H9 (cell line): Measurements from ENCODE around the gene EML2. TPM values are rescaled to one million over a fixed set of nuclear protein-coding genes. Genes with fewer than 3 reads are reported as not detected.

Experiments
- DNase-seq: peaks from one replicate; pipeline ENCODE4 v3.0.0-alpha.2; 2017
- H2AFZ ChIP-seq: one replicate; pipeline ENCODE4 v1.6.1; 2013; ENCODE audit warnings: mild to moderate bottlenecking, low read length, control low read depth, moderate library complexity
- H2AK5ac ChIP-seq: 2 replicates; pipeline ENCODE4 v1.6.1; 2013; ENCODE audit warnings: low read length, control low read depth, mixed read lengths; ENCODE audit not compliant: insufficient read length
- H2BK120ac ChIP-seq: one replicate; pipeline ENCODE4 v1.6.1; 2013; ENCODE audit warnings: low read depth, mild to moderate bottlenecking, low read length, control low read depth, inconsistent platforms; ENCODE audit not compliant: poor library complexity, severe bottlenecking
- H2BK12ac ChIP-seq: 2 replicates; pipeline ENCODE4 v1.6.1; 2013; ENCODE audit warnings: low read length, control low read depth, mixed read lengths, low read depth; ENCODE audit not compliant: insufficient read length
- H2BK15ac ChIP-seq: 2 replicates; pipeline ENCODE4 v1.6.1; 2013; ENCODE audit warnings: low read depth, low read length, control low read depth
- H2BK20ac ChIP-seq: one replicate; pipeline ENCODE4 v1.6.1; 2013; ENCODE audit warnings: low read depth, mild to moderate bottlenecking, low read length, control low read depth, inconsistent platforms; ENCODE audit not compliant: poor library complexity, severe bottlenecking
- H2BK5ac ChIP-seq: 2 replicates; pipeline ENCODE4 v1.6.1; 2013; ENCODE audit warnings: low read length, control low read depth, mixed read lengths; ENCODE audit not compliant: insufficient read length
- H3K14ac ChIP-seq: 2 replicates; pipeline ENCODE4 v1.6.1; 2013; ENCODE audit warnings: low read length, control low read depth; ENCODE audit not compliant: insufficient read depth
- H3K18ac ChIP-seq: 2 replicates; pipeline ENCODE4 v1.6.1; 2013; ENCODE audit warnings: low read depth, mild to moderate bottlenecking, mixed read lengths, low read length, control low read depth; ENCODE audit not compliant: insufficient read length
- H3K23ac ChIP-seq: 2 replicates; pipeline ENCODE4 v1.6.1; 2013; ENCODE audit warnings: low read length, control low read depth, mixed read lengths, low read depth; ENCODE audit not compliant: insufficient read length
- H3K23me2 ChIP-seq: 2 replicates; pipeline ENCODE4 v1.6.1; 2013; ENCODE audit warnings: low read depth, mild to moderate bottlenecking, mixed read lengths, low read length, control low read depth; ENCODE audit not compliant: insufficient read length, poor library complexity, severe bottlenecking
- H3K27ac ChIP-seq: 2 replicates; pipeline ENCODE4 v1.5.1; 2013; ENCODE audit warnings: low read length, control low read depth, mixed read lengths, low read depth; ENCODE audit not compliant: insufficient read length
- H3K27me3 ChIP-seq: 2 replicates; pipeline ENCODE4 v1.6.1; 2013; ENCODE audit warnings: low read length, control low read depth, inconsistent platforms; ENCODE audit not compliant: insufficient read depth
- H3K4ac ChIP-seq: 2 replicates; pipeline ENCODE4 v1.6.1; 2013; ENCODE audit warnings: low read depth, mild to moderate bottlenecking, control low read depth, inconsistent platforms, low read length, moderate library complexity
- H3K4me1 ChIP-seq: 2 replicates; pipeline ENCODE4 v1.6.1; 2013; ENCODE audit warnings: low read length, control low read depth, inconsistent platforms; ENCODE audit not compliant: insufficient read depth
- H3K4me2 ChIP-seq: 2 replicates; pipeline ENCODE4 v1.6.1; 2013; ENCODE audit warnings: low read length, control low read depth, mixed read lengths; ENCODE audit not compliant: insufficient read length, insufficient read depth
- H3K56ac ChIP-seq: 2 replicates; pipeline ENCODE4 v1.6.1; 2013; ENCODE audit warnings: low read depth, mild to moderate bottlenecking, mixed read lengths, low read length, control low read depth; ENCODE audit not compliant: insufficient read length
- H3K79me1 ChIP-seq: 2 replicates; pipeline ENCODE4 v1.6.1; 2013; ENCODE audit warnings: low read depth, mild to moderate bottlenecking, moderate library complexity, low read length, control low read depth, inconsistent platforms; ENCODE audit not compliant: insufficient read depth, poor library complexity, severe bottlenecking
- H3K79me2 ChIP-seq: 2 replicates; pipeline ENCODE4 v1.6.1; 2013; ENCODE audit warnings: low read length, control low read depth, inconsistent platforms; ENCODE audit not compliant: insufficient read depth
- H3K9ac ChIP-seq: 2 replicates; pipeline ENCODE4 v1.6.1; 2013; ENCODE audit warnings: low read length, control low read depth, mixed read lengths; ENCODE audit not compliant: insufficient read length; ENCODE audit errors: extremely low read depth
- H3K9me3 ChIP-seq: one replicate; pipeline ENCODE4 v1.6.1; 2013; ENCODE audit warnings: low read depth, low read length, inconsistent platforms; ENCODE audit not compliant: control insufficient read depth
- H3T11ph ChIP-seq: one replicate; pipeline ENCODE4 v1.6.1; 2013; ENCODE audit warnings: mild to moderate bottlenecking, low read length, control low read depth, inconsistent platforms
- H4K20me1 ChIP-seq: one replicate; pipeline ENCODE4 v1.6.1; 2013; ENCODE audit not compliant: control insufficient read depth, insufficient read length, insufficient read depth
- H4K5ac ChIP-seq: 2 replicates; pipeline ENCODE4 v1.6.1; 2013; ENCODE audit warnings: low read depth, mild to moderate bottlenecking, mixed read lengths, low read length, control low read depth; ENCODE audit not compliant: insufficient read length
- H4K8ac ChIP-seq: replicated peaks from 2 replicates; pipeline ENCODE4 v1.6.1; 2013; ENCODE audit warnings: low read length, control low read depth, mixed read lengths, low read depth; ENCODE audit not compliant: insufficient read length
- H4K91ac ChIP-seq: 2 replicates; pipeline ENCODE4 v1.6.1; 2013; ENCODE audit warnings: low read depth, mild to moderate bottlenecking, moderate library complexity, mixed read lengths, low read length, control low read depth; ENCODE audit not compliant: insufficient read length
- H3K27ac Mint-ChIP-seq, 3 experiments: 2 replicates in 2 of 3; 3 replicates in 1 of 3; pipeline ENCODE4 v1.8.0; 2020 to 2021; ENCODE audit warnings: mixed read lengths in 3 of 3, mild to moderate bottlenecking in 1 of 3, moderate library complexity in 1 of 3
- H3K27me3 Mint-ChIP-seq: 2 replicates; pipeline ENCODE4 v1.8.0; 2021; ENCODE audit warnings: low read depth, mild to moderate bottlenecking, moderate library complexity, mixed read lengths
- H3K36me3 Mint-ChIP-seq, 3 experiments: 2 replicates in 2 of 3; 3 replicates in 1 of 3; pipeline ENCODE4 v1.8.0; 2020 to 2021; ENCODE audit warnings: low read depth in 3 of 3, mixed read lengths in 3 of 3; ENCODE audit not compliant: insufficient read depth in 1 of 3
- H3K4me1 Mint-ChIP-seq, 2 experiments: 2 replicates each; pipeline ENCODE4 v1.8.0; 2020; ENCODE audit warnings: mixed read lengths in 2 of 2
- H3K4me3 Mint-ChIP-seq, 2 experiments: 2 replicates in 1 of 2; 3 replicates in 1 of 2; pipeline ENCODE4 v1.8.0; 2020 to 2021; ENCODE audit warnings: mild to moderate bottlenecking in 2 of 2, mixed read lengths in 2 of 2, moderate library complexity in 1 of 2
- H3K9me3 Mint-ChIP-seq, 2 experiments: 2 replicates in 1 of 2; 3 replicates in 1 of 2; pipeline ENCODE4 v1.8.0; 2020; ENCODE audit warnings: mild to moderate bottlenecking in 2 of 2, mixed read lengths in 2 of 2, moderate library complexity in 1 of 2
- CTCF ChIP-seq: fragments of 200-600 bp; sonication (generic); conservative IDR thresholded peaks from 3 replicates; pipeline ENCODE4 v1.8.0; 2021; ENCODE audit warnings: antibody characterized with exemption, mild to moderate bottlenecking
- WGBS: extraction: QIAGEN DNeasy Blood & Tissue Kit; methylation state at CpG from one replicate; pipeline ENCODE4 v1.1.7; 2013; ENCODE audit warnings: missing lambda C conversion rate, low lambda C conversion rate, mixed read lengths; ENCODE audit not compliant: insufficient read length; ENCODE audit errors: extremely low coverage; 5-methylcytosine and 5-hydroxymethylcytosine counted together
- total RNA-seq: library from RNA; stranded (reverse); gene quantifications from 2 replicates; pipeline ENCODE4 v1.2.1, GENCODE V29; 2021

EML2 gene
- total RNA-seq, 1 experiment from 2014 or later = 22.6 TPM

- no peak overlapping the region for H3K9ac ChIP-seq
- no peaks in the 10 kb centered on the region for H3K4me1 ChIP-seq
- peaks cover 7% of the 10 kb centered on the region for H3K23me2 ChIP-seq
- H2AFZ ChIP-seq = no peak overlapping the region
- TF ChIP-seq CTCF = no peak
- peaks cover 7 to 17% of the 10 kb centered on the region in 2 experiments for H3K4me1 Mint-ChIP-seq
- H3K27me3 ChIP-seq = no peaks in the 10 kb centered on the region
- no peak overlapping the region for H2AK5ac ChIP-seq
- no peak for DNase-seq
- no peaks in the 10 kb centered on the region for H4K20me1 ChIP-seq
- H3T11ph ChIP-seq = no peak overlapping the region
- no peak overlapping the region for H4K5ac ChIP-seq
- H3K4me3 Mint-ChIP-seq = peak overlapping the region; percentile 53 to 60
- H3K79me2 ChIP-seq = no peaks in the 10 kb centered on the region
- H4K8ac ChIP-seq = no peak overlapping the region
- H3K9me3 ChIP-seq = no peaks in the 10 kb centered on the region
- H2BK120ac ChIP-seq = no peak overlapping the region
- no peak overlapping the region for H3K23ac ChIP-seq
- H2BK12ac ChIP-seq = no peak overlapping the region
- H3K4me2 ChIP-seq = peak overlapping the region; percentile 20
- H2BK5ac ChIP-seq = no peak overlapping the region
- no peak overlapping the region for H3K18ac ChIP-seq
- no peak overlapping the region for H3K56ac ChIP-seq
- no peak overlapping the region for H3K27ac Mint-ChIP-seq
- H2BK20ac ChIP-seq = no peak overlapping the region
- no peaks in the 10 kb centered on the region for H3K79me1 ChIP-seq
- H3K27me3 Mint-ChIP-seq = peaks cover 30% of the 10 kb centered on the region
- H3K14ac ChIP-seq = no peak overlapping the region
- H3K36me3 Mint-ChIP-seq = peaks cover 16 to 28% (median 26%) of the 10 kb centered on the region in 3 experiments
- no peak overlapping the region for H2BK15ac ChIP-seq
- H3K4ac ChIP-seq = no peak overlapping the region
- no CpG with 5 or more reads among the region's 8 CpGs for WGBS
- no peaks in the 10 kb centered on the region for H3K9me3 Mint-ChIP-seq
- no peak overlapping the region for H4K91ac ChIP-seq
- no peak overlapping the region for H3K27ac ChIP-seq
These were observed 42.9 kb upstream of the EML2 start for GRCh38 chr19:45682117-45682516.
